OCI-LY7 (cell line): ENCODE data around the gene CUEDC2. TPM values are rescaled to one million over a fixed set of nuclear protein-coding genes. Genes with fewer than 3 reads are reported as not detected.

Experiments used
- BruUV-seq: library from RNA; stranded (reverse); fragments of 400-500 nt; replicated peaks from 2 replicates; lab custom pipeline; 2021; lab: Mats Ljungman, UMichigan
- CTCF ChIA-PET: fragments of 300-600 bp; sonication (Branson Sonifier 250); formaldehyde crosslinking; loops from one replicate; lab custom pipeline; 2022; ENCODE audit warnings: antibody characterized with exemption; ENCODE audit not compliant: unreplicated experiment; lab: Charles Lee
- POLR2A ChIA-PET: fragments of 300-600 bp; sonication (Branson Sonifier 250); formaldehyde crosslinking; loops from one replicate; lab custom pipeline; 2022; ENCODE audit warnings: antibody characterized with exemption; lab: Charles Lee
- DNase-seq: peaks from one replicate; pipeline ENCODE4 v3.0.0-alpha.2; 2015; ENCODE audit warnings: low spot score
- H2AFZ ChIP-seq: fragments of 200-600 bp; sonication (generic), shearing (Covaris generic); 2 replicates; pipeline ENCODE4 v1.6.1; 2014; ENCODE audit warnings: mild to moderate bottlenecking, antibody characterized with exemption, low read length, moderate library complexity
- H3K27ac ChIP-seq: fragments of 200-600 bp; sonication (generic); 2 replicates; pipeline ENCODE4 v1.5.1; 2014; ENCODE audit warnings: mixed run types, low read depth, mild to moderate bottlenecking, moderate library complexity, low read length, inconsistent platforms; ENCODE audit not compliant: poor library complexity, severe bottlenecking
- H3K36me3 ChIP-seq: fragments of 200-600 bp; sonication (generic); 2 replicates; pipeline ENCODE4 v1.6.1; 2014; ENCODE audit warnings: mild to moderate bottlenecking, antibody characterized with exemption, low read length, moderate library complexity, mixed read lengths; ENCODE audit not compliant: insufficient read depth
- H3K4me1 ChIP-seq: fragments of 200-600 bp; sonication (generic); 2 replicates; pipeline ENCODE4 v1.5.1; 2014; ENCODE audit warnings: mild to moderate bottlenecking, low read length; ENCODE audit not compliant: insufficient read depth, poor library complexity, severe bottlenecking
- H3K4me2 ChIP-seq: fragments of 200-600 bp; sonication (generic); 2 replicates; pipeline ENCODE4 v1.6.1; 2014; ENCODE audit warnings: mild to moderate bottlenecking, low read length
- H3K4me3 ChIP-seq: fragments of 200-600 bp; sonication (generic); 2 replicates; pipeline ENCODE4 v1.5.1; 2014; ENCODE audit warnings: mild to moderate bottlenecking, low read depth, low read length; ENCODE audit not compliant: poor library complexity, severe bottlenecking
- H3K79me2 ChIP-seq: fragments of 200-600 bp; sonication (generic); 2 replicates; pipeline ENCODE4 v1.6.1; 2016; ENCODE audit warnings: low read depth, mild to moderate bottlenecking, low read length, moderate library complexity, mixed read lengths; ENCODE audit not compliant: insufficient read depth
- H3K9me2 ChIP-seq: fragments of 200-600 bp; sonication (generic); 2 replicates; pipeline ENCODE4 v1.6.1; 2016; ENCODE audit warnings: mild to moderate bottlenecking, low read length, mixed read lengths; ENCODE audit not compliant: insufficient read depth
- H3K9me3 ChIP-seq: fragments of 200-600 bp; sonication (generic); 2 replicates; pipeline ENCODE4 v1.6.1; 2014; ENCODE audit warnings: mild to moderate bottlenecking, mixed run types, low read length, mixed read lengths
- H4K20me1 ChIP-seq: fragments of 200-600 bp; sonication (generic); 2 replicates; pipeline ENCODE4 v1.6.1; 2014; ENCODE audit warnings: mild to moderate bottlenecking, antibody characterized with exemption, low read length, moderate library complexity, mixed read lengths; ENCODE audit not compliant: insufficient read depth
- CTCF ChIP-seq: fragments of 200-600 bp; sonication (generic); conservative IDR thresholded peaks from 2 replicates; pipeline ENCODE4 v1.5.1; 2014; ENCODE audit warnings: mild to moderate bottlenecking, antibody characterized with exemption, low read length, moderate library complexity, mixed read lengths
- EZH2phosphoT487 ChIP-seq: fragments of 200-600 bp; sonication (generic); IDR thresholded peaks from 2 replicates; pipeline ENCODE4 v1.6.1; 2018; ENCODE audit warnings: low read depth, borderline replicate concordance, mild to moderate bottlenecking, mixed run types, antibody characterized with exemption, low read length, moderate library complexity, mixed read lengths
- intact Hi-C: fragments of 100-400 bp; cut with micrococcal nuclease; formaldehyde crosslinking; loops from one replicate; pipeline ENCODE4 v1.10.0; 2022; ENCODE audit not compliant: unreplicated experiment
- total RNA-seq, 2 experiments: library from RNA; depleted of rRNA in 1 of 2; stranded (reverse); fragments of >200 nt in 1 of 2; shearing (Covaris generic) in 1 of 2; gene quantifications; 2 replicates each; pipeline ENCODE4 v1.2.3, GENCODE V29; 2014 to 2022

CUEDC2 gene
- total RNA-seq, 2 experiments from 2014 or later = 48.9 to 73.3 TPM

DNA sequence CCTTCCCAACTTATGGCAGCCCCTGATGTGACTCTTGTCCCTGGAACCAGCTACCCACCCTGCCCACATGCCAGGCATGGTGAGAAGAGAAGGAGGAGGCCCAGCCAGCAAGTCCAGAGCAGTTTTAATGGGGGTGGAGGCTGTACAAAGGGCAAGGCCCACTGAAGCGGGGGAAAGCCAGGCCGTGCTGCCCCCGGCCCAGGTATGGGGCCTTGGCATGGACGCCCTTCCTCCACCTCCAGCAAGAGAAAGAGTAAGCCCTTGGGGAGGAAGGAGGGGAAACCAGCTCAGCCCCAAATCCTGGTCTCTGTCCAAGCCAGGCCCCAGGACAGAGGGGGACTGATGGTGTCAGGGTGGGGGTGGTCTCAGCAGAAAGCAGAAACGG lies 29.9 kb downstream of the CUEDC2 start:
- no peak overlapping the region for H3K4me3 ChIP-seq
- POLR2A ChIA-PET = no interaction called here
- H4K20me1 ChIP-seq = no peaks in the 10 kb centered on the region
- H2AFZ ChIP-seq = no peak overlapping the region
- TF ChIP-seq EZH2phosphoT487 (no peak), CTCF (no peak)
- no peaks in the 10 kb centered on the region for H3K9me2 ChIP-seq
- DNase-seq = no peak
- H3K27ac ChIP-seq = no peak overlapping the region
- H3K9me3 ChIP-seq = no peaks in the 10 kb centered on the region
- no TSS peak for BruUV-seq
- H3K36me3 ChIP-seq = peaks cover 39% of the 10 kb centered on the region
- H3K4me2 ChIP-seq = no peak overlapping the region
- no peaks in the 10 kb centered on the region for H3K79me2 ChIP-seq
- H3K4me1 ChIP-seq = peaks cover 12% of the 10 kb centered on the region
- CTCF ChIA-PET = no interaction called here
- intact Hi-C loops = no loop called here

DNA sequence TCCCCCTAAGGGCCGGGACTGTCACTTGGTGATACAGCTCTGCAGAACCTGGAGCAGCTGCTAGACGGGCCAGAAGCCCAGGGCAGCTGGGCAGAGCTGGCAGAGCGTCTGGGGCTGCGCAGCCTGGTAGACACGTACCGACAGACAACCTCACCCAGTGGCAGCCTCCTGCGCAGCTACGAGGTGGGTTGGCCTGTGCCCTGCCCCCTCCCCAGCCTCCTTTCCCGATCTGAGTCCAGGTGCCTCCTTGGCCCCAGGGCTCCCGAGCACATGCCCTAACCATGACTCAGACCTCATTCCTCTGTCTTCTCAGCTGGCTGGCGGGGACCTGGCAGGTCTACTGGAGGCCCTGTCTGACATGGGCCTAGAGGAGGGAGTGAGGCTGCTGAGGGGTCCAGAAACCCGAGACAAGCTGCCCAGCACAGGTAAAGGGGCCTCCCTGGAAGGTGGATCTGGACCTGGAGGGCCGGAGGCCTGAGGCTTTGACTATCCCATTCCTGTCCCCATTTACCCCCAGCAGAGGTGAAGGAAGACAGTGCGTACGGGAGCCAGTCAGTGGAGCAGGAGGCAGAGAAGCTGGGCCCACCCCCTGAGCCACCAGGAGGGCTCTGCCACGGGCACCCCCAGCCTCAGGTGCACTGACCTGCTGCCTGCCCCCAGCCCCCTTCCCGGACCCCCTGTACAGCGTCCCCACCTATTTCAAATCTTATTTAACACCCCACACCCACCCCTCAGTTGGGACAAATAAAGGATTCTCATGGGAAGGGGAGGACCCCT lies 30.5 kb downstream of the CUEDC2 start:
- Histone ChIP-seq H3K36me3 (peaks cover 41% of the 10 kb centered on the region), H3K27ac (no peak overlapping the region), H3K4me3 (no peak overlapping the region), H3K4me1 (peaks cover 12% of the 10 kb centered on the region), H3K9me2 (no peaks in the 10 kb centered on the region), H2AFZ (no peak overlapping the region), H4K20me1 (no peaks in the 10 kb centered on the region), H3K9me3 (no peaks in the 10 kb centered on the region), H3K79me2 (no peaks in the 10 kb centered on the region), H3K4me2 (no peak overlapping the region)
- intact Hi-C loops = no loop called here
- no peak for DNase-seq
- ChIA-PET POLR2A (no interaction called here), CTCF (no interaction called here)
- no peak for TF ChIP-seq CTCF
- no peak for TF ChIP-seq EZH2phosphoT487
- BruUV-seq = no TSS peak

DNA sequence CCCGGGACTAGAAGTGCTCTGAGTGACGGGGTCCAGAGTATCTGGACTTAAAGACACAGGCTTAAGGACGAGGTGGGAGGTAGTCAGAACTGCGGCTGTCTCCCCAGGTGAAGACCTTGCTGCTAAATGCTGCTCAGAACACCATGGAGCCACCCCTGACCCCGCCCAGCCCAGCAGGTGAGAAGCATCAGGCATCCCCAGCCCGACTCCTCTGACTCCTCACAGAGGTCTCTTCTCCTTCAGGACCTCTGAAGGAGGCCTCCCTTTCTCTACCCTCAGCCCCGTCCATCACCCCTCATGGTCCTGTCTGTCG lies 31.1 kb downstream of the CUEDC2 start:
- peaks cover 18% of the 10 kb centered on the region for H3K4me1 ChIP-seq
- H3K4me2 ChIP-seq = no peak overlapping the region
- H3K4me3 ChIP-seq = no peak overlapping the region
- no TSS peak for BruUV-seq
- H2AFZ ChIP-seq = no peak overlapping the region
- TF ChIP-seq EZH2phosphoT487 = no peak
- no peak for TF ChIP-seq CTCF
- H3K27ac ChIP-seq = no peak overlapping the region
- H4K20me1 ChIP-seq = no peaks in the 10 kb centered on the region
- no peaks in the 10 kb centered on the region for H3K9me3 ChIP-seq
- intact Hi-C loops = no loop called here
- H3K79me2 ChIP-seq = peaks cover 3% of the 10 kb centered on the region; the same call in 1 of the 2 replicates
- DNase-seq = no peak
- CTCF ChIA-PET = no interaction called here
- no peaks in the 10 kb centered on the region for H3K9me2 ChIP-seq
- POLR2A ChIA-PET = no interaction called here
- peaks cover 43% of the 10 kb centered on the region for H3K36me3 ChIP-seq
